ENCODE measurements around the gene RAB11FIP4.
A peak's percentile ranks its signal among the peaks of the same experiment; 100 is the strongest.

Gene RAB11FIP4

GRCh38 chr17:31530391-31530985, 139.0 kb downstream of the RAB11FIP4 start:
- no peak for DNase-seq

DNA sequence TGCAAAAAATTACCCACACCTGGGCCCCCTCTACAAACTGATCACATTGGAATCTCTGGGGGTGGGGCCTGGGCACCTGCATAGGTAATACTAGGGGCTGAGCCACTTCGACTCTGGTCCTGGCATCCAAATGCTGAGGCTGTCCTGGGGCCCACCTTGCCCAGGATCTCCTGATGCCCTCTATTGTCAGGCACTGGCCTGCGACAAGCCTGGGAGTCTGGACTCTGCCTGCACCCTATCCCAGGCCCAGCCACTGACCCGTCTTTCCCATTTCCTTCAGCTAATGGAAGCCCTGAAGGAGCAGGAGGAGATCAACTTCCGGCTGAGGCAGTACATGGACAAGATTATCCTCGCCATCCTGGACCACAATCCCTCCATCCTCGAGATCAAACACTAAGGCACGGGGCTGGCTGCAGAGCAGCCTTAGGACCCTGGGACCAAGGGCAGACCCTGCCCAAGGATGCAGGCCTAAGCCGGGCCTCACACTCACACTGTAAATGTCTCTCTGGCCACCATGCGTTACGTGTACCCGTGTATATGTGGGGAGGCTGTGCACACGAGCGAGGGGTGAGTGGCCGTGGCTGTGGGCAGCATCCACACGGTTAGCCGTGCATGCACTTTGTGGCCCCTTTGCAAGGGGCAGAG, 140.0 kb downstream of the RAB11FIP4 start:
- no peak for DNase-seq

GRCh38 chr17:31532081-31532480, 140.6 kb downstream of the RAB11FIP4 start:
- DNase-seq, result no peak

- no peak for DNase-seq
Measured at GRCh38 chr17:31532526-31532925, 141.1 kb downstream of the RAB11FIP4 start.

DNA sequence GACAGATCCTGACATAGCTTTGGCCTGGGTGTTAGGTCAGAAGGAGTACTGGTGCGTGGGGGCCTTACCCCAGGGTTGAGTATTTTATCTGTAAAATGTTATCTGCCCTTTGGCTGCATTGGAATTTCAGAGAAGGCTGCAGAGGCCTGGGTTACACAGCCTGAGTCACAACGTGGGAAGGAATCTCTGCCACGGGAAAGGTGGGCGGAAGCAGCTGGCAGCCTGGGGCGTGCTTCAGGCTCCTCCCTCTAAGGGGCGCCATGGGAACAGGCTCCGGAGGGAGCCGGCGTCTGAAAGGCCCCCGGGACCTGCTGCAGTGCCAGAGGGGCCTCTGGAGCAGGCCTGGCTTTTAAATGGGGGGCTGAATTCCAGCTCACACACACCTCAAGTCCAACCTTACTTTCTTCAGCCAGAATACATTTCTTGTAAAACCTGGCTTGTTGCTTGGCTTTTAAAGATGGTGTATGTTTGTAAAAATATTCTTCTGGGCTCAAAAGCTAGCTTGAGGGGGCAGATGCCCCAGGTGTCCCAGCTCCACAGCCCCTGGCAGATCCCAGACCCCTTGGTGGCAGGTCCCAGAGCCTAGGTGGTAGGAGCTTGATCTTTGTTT, 142.2 kb downstream of the RAB11FIP4 start:
- DNase-seq, result no peak

DNA sequence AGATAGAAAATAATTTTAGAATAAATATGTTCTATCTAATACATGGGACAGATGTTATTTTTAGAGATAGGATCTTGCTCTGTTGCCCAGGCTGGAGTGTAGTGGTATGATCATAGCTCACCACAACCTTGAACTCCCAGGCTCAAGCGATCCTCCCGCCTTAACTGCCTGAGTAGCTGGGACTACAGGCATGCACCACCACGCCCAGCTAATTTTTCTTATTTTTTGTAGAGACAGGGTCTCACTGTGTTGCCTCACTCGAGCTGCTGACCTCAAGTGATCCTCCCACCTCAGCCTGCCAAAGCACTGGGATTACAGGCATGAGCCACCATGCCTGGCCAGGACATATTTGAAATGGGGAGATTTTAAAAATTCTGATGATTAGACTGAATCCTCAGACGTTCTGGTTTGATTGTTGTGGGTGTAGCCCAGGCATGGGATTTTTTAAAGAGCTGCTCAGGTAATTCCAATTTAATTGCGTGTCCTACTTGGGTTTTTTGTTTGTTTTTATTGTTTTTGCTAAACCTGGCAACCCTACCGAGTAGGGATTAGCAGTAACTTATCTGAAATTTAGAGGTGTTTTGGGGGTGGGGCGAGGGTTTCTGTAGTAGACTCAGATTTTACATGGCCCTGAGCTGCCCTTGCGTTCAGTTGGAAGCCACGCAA, 142.9 kb downstream of the RAB11FIP4 start:
- no peak for DNase-seq

DNA sequence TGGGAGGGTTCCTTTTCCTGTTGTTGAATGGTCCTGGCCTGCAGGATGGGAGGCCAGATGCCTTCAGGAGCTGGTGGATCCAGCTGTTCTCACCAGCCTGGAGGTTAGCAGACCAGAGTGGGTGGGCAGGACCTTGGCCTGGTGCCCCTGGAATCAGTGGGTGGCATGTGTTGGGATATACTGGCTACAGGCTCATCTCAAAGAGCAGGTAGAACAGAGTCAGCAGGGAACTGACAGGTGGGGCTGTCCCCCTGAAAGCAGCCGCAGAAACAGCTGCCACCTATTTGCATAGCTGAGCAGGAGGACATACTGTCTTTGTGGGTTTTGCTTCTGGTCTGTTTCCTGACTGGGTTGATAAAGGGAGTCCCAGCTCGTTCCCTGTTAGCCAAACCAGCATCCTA, 144.1 kb downstream of the RAB11FIP4 start:
- no peak for DNase-seq

GRCh38 chr17:31536451-31536850, 145.0 kb downstream of the RAB11FIP4 start:
- no peak for DNase-seq

DNA sequence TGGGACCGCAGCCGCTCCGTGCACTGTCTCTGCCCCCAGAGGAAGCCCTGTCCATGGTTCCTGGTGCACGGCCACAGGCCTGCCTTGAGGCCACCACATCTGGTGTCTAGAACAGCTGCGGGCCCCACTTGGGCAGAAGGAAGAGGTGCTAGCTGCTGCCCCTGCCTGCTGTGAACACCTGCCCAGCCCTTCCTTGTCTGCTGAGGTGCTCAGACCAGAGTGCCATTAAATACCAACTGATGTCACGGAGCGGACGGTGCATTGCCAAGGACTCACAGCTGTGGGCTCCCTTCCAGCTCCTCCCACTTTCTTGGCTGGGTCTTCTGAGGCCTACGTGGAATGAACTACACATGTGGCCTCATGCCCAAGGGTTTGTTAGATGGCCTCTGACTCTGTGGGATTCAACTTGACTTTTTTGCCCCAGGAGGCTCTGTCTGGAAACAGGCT, 146.1 kb downstream of the RAB11FIP4 start:
- no peak for DNase-seq

GRCh38 chr17:31538080-31538762, 146.7 kb downstream of the RAB11FIP4 start:
- DNase-seq, result no peak

DNA sequence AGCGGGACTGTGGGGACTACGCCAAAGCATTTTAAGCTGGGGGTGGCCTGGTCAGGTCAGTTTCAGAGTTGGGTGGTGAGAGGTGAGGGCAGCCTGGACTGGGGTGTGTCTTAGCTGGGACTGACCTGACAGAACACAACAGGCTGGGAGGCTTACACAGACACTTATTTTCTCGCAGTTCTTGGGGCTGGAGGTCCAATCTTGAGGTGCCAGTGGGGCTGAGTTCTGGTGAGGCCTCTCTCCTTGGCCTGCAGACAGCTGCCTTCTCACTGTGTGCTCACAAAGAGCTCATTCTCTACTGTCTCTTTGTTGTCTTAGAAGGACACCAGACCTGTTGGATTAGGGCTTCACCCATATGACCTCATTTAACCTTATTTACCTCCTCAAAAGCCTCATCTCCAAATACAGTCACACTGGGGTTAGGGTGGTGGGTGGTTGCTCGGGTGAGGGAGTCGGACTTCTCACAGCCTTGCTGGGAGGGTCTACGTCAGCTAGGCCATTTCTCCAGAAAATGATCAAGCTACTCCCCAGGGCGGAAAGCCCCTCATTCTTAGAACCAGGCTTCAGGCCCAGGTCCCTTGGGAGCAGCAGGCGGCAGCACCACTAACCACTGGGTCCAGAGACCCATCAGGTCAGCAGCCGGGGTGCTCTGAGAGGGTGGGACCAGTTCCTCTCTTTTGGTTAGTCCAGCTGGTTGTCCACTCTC, 149.3 kb downstream of the RAB11FIP4 start:
- DNase-seq, result no peak

GRCh38 chr17:31541559-31541958, 150.1 kb downstream of the RAB11FIP4 start:
- DNase-seq, result no peak

GRCh38 chr17:31544186-31544585, 152.7 kb downstream of the RAB11FIP4 start:
- DNase-seq, result no peak

DNA sequence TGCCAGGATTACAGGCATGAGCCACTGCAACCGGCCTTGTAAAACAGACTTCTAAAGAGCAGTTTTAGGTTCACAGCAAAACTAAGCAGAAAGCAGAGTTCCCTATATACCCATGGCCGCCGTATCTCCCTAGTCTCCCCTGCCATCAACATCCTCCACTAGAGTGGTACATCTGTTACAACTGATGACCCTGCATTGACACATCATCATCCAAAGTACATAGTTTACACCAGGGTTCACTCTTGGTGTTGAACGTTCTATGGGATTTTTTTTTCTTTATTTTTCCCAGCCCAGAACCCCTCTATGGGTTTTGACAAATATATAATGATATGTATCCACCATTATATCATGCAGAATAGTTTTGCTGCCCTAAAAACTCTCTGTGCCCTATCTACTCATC, 155.2 kb downstream of the RAB11FIP4 start:
- no peak for DNase-seq

- DNase-seq, result no peak
Measured at GRCh38 chr17:31548709-31549108, 157.2 kb downstream of the RAB11FIP4 start.

GRCh38 chr17:31549121-31549524, 157.6 kb downstream of the RAB11FIP4 start:
- DNase-seq, result no peak

- peak; percentile 99 for DNase-seq
Measured at GRCh38 chr17:31549525-31550388, 158.3 kb downstream of the RAB11FIP4 start.

GRCh38 chr17:31550389-31551056, 159.0 kb downstream of the RAB11FIP4 start:
- no peak for DNase-seq

GRCh38 chr17:31552568-31552967, 161.1 kb downstream of the RAB11FIP4 start:
- no peak for DNase-seq

- DNase-seq, result no peak
Measured at GRCh38 chr17:31553506-31553905, 162.0 kb downstream of the RAB11FIP4 start.

DNA sequence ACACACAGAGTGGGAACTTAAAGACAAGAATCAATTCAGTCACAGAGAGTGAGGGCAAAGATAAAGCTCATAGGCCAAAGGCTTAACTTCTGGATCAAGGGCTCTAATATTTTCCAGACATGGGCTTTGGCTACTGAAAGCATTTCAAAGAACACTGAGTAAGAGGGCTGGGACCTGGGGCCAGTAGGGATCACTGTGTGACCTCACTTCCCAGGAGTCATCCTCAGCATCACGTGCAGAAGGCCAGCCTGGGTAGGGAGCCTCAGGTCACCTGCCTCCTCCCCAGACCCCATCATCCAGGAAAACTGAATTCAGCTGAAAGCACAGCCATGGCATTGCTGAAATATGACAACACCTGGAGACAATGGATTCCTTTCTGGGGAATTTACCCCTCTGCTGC, 163.5 kb downstream of the RAB11FIP4 start:
- no peak for DNase-seq

Data from stimulated activated CD4-positive, alpha-beta T cell treated with anti-CD3 and anti-CD28 coated beads, Interleukin-12 subunit alpha, Interleukin-12 subunit beta, amount 100 ng/mL, for 4 hours (primary cell).